ENCODE results near the gene YEATS2. TPM values are rescaled to one million over a fixed set of nuclear protein-coding genes. Genes with fewer than 3 reads are reported as not detected.

The YEATS2 gene
- total RNA-seq = 55.7 and 62.6 TPM in 2 replicates

GRCh38 chr3:183697610-183698317 is at the start of gene YEATS2:
YEATS2 (plus strand) TSS chr3:183697797; CDS start chr3:183715163, 17,366 bp downstream.

GRCh38 chr3:183825456-183826161 is 128.0 kb downstream of the YEATS2 start, which contains the start of gene MAP6D1:
MAP6D1 (minus strand) TSS chr3:183825577; CDS start chr3:183825547, 30 bp downstream.

Other genes with a start within 250 kb of the YEATS2 start
- gene KLHL6, start 142.1 kb upstream of the YEATS2 start, total RNA-seq = 15.7 and 23.4 TPM in 2 replicates
- gene KLHL24, start 62.2 kb upstream of the YEATS2 start, total RNA-seq = 49.5 and 54.6 TPM in 2 replicates
- 1.9 and 2.4 TPM in 2 replicates for gene MAP6D1, start 127.8 kb downstream of the YEATS2 start, total RNA-seq
- 39.4 and 42.2 TPM in 2 replicates for gene PARL, start 187.1 kb downstream of the YEATS2 start, total RNA-seq

Data from thoracic aorta endothelial cell (primary cell).